ENCODE data around the gene ITPR1.

DNA sequence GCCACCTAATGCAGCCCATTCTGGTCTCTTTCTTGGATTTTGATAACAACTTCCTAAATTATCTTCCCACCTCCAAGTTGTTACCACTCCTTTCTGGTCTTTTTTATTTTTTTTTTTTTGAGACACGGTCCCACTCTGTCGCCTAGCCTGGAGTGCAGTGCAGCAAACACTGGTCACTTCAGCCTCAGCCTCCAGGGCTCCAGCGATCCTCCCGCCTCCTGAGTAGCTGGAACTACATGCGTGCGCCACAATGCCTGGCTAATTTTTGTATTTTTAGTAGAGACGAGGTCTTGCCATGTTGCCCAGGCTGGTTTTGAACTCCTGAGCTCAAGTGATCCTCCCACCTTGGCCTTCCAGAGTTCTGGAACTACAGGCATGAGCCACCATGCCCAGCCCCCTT lies 393.3 kb downstream of the ITPR1 start:
- no peak for TF ChIP-seq RAD21 (IDR thresholded peaks at IDR 0.05; ENCODE audit: low read length)
- TF ChIP-seq, protein P1, sequence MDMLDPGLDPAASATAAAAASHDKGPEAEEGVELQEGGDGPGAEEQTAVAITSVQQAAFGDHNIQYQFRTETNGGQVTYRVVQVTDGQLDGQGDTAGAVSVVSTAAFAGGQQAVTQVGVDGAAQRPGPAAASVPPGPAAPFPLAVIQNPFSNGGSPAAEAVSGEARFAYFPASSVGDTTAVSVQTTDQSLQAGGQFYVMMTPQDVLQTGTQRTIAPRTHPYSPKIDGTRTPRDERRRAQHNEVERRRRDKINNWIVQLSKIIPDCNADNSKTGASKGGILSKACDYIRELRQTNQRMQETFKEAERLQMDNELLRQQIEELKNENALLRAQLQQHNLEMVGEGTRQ (IDR thresholded peaks at IDR 0.05; ENCODE audit: borderline replicate concordance, low read depth, low read length) = no peak
- TF ChIP-seq, protein P2, sequence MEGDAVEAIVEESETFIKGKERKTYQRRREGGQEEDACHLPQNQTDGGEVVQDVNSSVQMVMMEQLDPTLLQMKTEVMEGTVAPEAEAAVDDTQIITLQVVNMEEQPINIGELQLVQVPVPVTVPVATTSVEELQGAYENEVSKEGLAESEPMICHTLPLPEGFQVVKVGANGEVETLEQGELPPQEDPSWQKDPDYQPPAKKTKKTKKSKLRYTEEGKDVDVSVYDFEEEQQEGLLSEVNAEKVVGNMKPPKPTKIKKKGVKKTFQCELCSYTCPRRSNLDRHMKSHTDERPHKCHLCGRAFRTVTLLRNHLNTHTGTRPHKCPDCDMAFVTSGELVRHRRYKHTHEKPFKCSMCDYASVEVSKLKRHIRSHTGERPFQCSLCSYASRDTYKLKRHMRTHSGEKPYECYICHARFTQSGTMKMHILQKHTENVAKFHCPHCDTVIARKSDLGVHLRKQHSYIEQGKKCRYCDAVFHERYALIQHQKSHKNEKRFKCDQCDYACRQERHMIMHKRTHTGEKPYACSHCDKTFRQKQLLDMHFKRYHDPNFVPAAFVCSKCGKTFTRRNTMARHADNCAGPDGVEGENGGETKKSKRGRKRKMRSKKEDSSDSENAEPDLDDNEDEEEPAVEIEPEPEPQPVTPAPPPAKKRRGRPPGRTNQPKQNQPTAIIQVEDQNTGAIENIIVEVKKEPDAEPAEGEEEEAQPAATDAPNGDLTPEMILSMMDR (IDR thresholded peaks at IDR 0.05) = no peak
- no peak for TF ChIP-seq GABPA (IDR thresholded peaks at IDR 0.05; ENCODE audit: low read depth)
- no peak for TF ChIP-seq POLR2AphosphoS5 (IDR thresholded peaks at IDR 0.05; ENCODE audit: low read depth, low read length)
- TF ChIP-seq, protein P3, sequence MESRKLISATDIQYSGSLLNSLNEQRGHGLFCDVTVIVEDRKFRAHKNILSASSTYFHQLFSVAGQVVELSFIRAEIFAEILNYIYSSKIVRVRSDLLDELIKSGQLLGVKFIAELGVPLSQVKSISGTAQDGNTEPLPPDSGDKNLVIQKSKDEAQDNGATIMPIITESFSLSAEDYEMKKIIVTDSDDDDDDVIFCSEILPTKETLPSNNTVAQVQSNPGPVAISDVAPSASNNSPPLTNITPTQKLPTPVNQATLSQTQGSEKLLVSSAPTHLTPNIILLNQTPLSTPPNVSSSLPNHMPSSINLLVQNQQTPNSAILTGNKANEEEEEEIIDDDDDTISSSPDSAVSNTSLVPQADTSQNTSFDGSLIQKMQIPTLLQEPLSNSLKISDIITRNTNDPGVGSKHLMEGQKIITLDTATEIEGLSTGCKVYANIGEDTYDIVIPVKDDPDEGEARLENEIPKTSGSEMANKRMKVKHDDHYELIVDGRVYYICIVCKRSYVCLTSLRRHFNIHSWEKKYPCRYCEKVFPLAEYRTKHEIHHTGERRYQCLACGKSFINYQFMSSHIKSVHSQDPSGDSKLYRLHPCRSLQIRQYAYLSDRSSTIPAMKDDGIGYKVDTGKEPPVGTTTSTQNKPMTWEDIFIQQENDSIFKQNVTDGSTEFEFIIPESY (IDR thresholded peaks at IDR 0.05; ENCODE audit: borderline replicate concordance, low read depth) = no peak
- TF ChIP-seq, protein P4, sequence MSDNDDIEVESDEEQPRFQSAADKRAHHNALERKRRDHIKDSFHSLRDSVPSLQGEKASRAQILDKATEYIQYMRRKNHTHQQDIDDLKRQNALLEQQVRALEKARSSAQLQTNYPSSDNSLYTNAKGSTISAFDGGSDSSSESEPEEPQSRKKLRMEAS (IDR thresholded peaks at IDR 0.05; ENCODE audit: low read depth) = no peak
- TF ChIP-seq RFX5 (IDR thresholded peaks at IDR 0.05; ENCODE audit: low read length) = no peak

Measured in SK-N-SH (cell line).